ENCODE data around the gene C22orf23. TPM values are rescaled to one million over a fixed set of nuclear protein-coding genes. Genes with fewer than 3 reads are reported as not detected.

C22orf23 gene
- total RNA-seq, 1 donor from 2014 or later, result 0.30 TPM

Small RNAs within 50 kb of the gene (microRNA-seq; reads per million reads assigned to microRNA genes)
- gene MIR4534 (not detected), gene MIR6820 (not detected)

Other genes starting within 250 kb of the C22orf23 start
- 31.0 TPM for gene GCAT, start 145.7 kb downstream of the C22orf23 start, total RNA-seq
- gene GALR3, start 130.2 kb downstream of the C22orf23 start, total RNA-seq, result not detected
- gene ANKRD54, start 109.3 kb downstream of the C22orf23 start, total RNA-seq, result 17.1 TPM
- 326 TPM for gene EIF3L, start 104.2 kb downstream of the C22orf23 start, total RNA-seq
- gene MICALL1, start 47.3 kb downstream of the C22orf23 start, total RNA-seq, result 13.5 TPM
- 85.7 TPM for gene POLR2F, start 98 bp upstream of the C22orf23 start, total RNA-seq
- 1.2 TPM for gene SOX10, start 31.0 kb upstream of the C22orf23 start, total RNA-seq
- gene PICK1, start 103.8 kb upstream of the C22orf23 start, total RNA-seq, result 20.4 TPM
- gene SLC16A8, start 130.6 kb upstream of the C22orf23 start, total RNA-seq, result not detected
- 0.24 TPM for gene BAIAP2L2, start 157.1 kb upstream of the C22orf23 start, total RNA-seq
- gene PLA2G6, start 228.2 kb upstream of the C22orf23 start, total RNA-seq, result 12.0 TPM
- 4.2 TPM for gene MAFF, start 248.4 kb upstream of the C22orf23 start, total RNA-seq